Neural progenitor cell (in vitro differentiated cells): ENCODE measurements around the gene ARHGAP15. TPM values are rescaled to one million over a fixed set of nuclear protein-coding genes. Genes with fewer than 3 reads are reported as not detected.
A peak's percentile ranks its signal among the peaks of the same experiment; 100 is the strongest.

ENCODE experiments used
- DNase-seq: peaks from one replicate; pipeline ENCODE4 v3.0.0-alpha.2; 2016; ENCODE audit warnings: low spot score
- H2AFZ ChIP-seq: fragments of 200-600 bp; sonication (generic); replicated peaks from 2 replicates; pipeline ENCODE4 v1.6.1; 2016; ENCODE audit warnings: antibody characterized with exemption
- H3F3A ChIP-seq: fragments of 200-600 bp; sonication (generic); 2 replicates; pipeline ENCODE4 v1.6.1; 2016; ENCODE audit warnings: antibody characterized with exemption, low read depth
- H3K27ac ChIP-seq: fragments of 200-600 bp; sonication (generic); 2 replicates; pipeline ENCODE4 v1.5.1; 2016; ENCODE audit warnings: mild to moderate bottlenecking
- H3K27me3 ChIP-seq: fragments of 200-600 bp; sonication (generic); 2 replicates; pipeline ENCODE4 v1.6.1; 2016; ENCODE audit warnings: mild to moderate bottlenecking, moderate library complexity
- H3K36me3 ChIP-seq: fragments of 200-600 bp; sonication (generic); 2 replicates; pipeline ENCODE4 v1.5.1; 2016
- H3K4me1 ChIP-seq: fragments of 200-600 bp; sonication (generic); 2 replicates; pipeline ENCODE4 v1.6.1; 2016; ENCODE audit warnings: mixed run types
- H3K4me2 ChIP-seq: fragments of 200-600 bp; sonication (generic); 2 replicates; pipeline ENCODE4 v1.6.1; 2016
- H3K4me3 ChIP-seq: fragments of 200-600 bp; sonication (generic); 2 replicates; pipeline ENCODE4 v1.5.1; 2016
- H3K79me2 ChIP-seq: fragments of 200-600 bp; sonication (generic); 2 replicates; pipeline ENCODE4 v1.6.1; 2016; ENCODE audit warnings: low read depth
- H3K9ac ChIP-seq: fragments of 200-600 bp; sonication (generic); 2 replicates; pipeline ENCODE4 v1.6.1; 2016
- H3K9me3 ChIP-seq: fragments of 200-600 bp; sonication (generic); 2 replicates; pipeline ENCODE4 v1.5.1; 2016; ENCODE audit warnings: low read depth
- H4K20me1 ChIP-seq: fragments of 200-600 bp; sonication (generic); 2 replicates; pipeline ENCODE4 v1.6.1; 2016; ENCODE audit warnings: low read depth
- H3K27ac Mint-ChIP-seq: 3 replicates; pipeline ENCODE4 v1.8.0; 2021; ENCODE audit warnings: mixed read lengths
- H3K27me3 Mint-ChIP-seq: 2 replicates; pipeline ENCODE4 v1.8.0; 2022; ENCODE audit warnings: low read depth, mild to moderate bottlenecking, inconsistent platforms, moderate library complexity, mixed read lengths; ENCODE audit not compliant: insufficient read depth
- H3K36me3 Mint-ChIP-seq: 3 replicates; pipeline ENCODE4 v1.8.0; 2021; ENCODE audit warnings: mixed read lengths
- H3K4me1 Mint-ChIP-seq: 3 replicates; pipeline ENCODE4 v1.8.0; 2021; ENCODE audit warnings: mixed read lengths
- H3K4me3 Mint-ChIP-seq: 3 replicates; pipeline ENCODE4 v1.8.0; 2021; ENCODE audit warnings: mild to moderate bottlenecking, moderate library complexity, mixed read lengths
- H3K9me3 Mint-ChIP-seq: 3 replicates; pipeline ENCODE4 v1.8.0; 2020; ENCODE audit warnings: mixed read lengths
- EZH2 ChIP-seq: fragments of 200-600 bp; sonication (generic); IDR thresholded peaks from 2 replicates; pipeline ENCODE4 v1.6.1; 2017; ENCODE audit warnings: antibody characterized with exemption, mild to moderate bottlenecking, moderate library complexity
- EZH2phosphoT487 ChIP-seq: fragments of 200-600 bp; sonication (generic); IDR thresholded peaks from 2 replicates; pipeline ENCODE4 v1.6.1; 2017; ENCODE audit warnings: antibody characterized with exemption
- total RNA-seq: library from RNA; depleted of rRNA; stranded (reverse); fragments of >200 nt; gene quantifications from 2 replicates; pipeline ENCODE4 v1.2.3, GENCODE V29; 2015; ENCODE audit warnings: low replicate concordance
- TF ChIP-seq, protein P1 (sequence below): fragments of 200-600 bp; sonication (generic); IDR thresholded peaks from 2 replicates; pipeline ENCODE4 v1.5.1; 2017; ENCODE audit warnings: antibody characterized with exemption, mild to moderate bottlenecking

Gene ARHGAP15
- total RNA-seq, 1 donor from 2014 or later, result 5.9 TPM

DNA sequence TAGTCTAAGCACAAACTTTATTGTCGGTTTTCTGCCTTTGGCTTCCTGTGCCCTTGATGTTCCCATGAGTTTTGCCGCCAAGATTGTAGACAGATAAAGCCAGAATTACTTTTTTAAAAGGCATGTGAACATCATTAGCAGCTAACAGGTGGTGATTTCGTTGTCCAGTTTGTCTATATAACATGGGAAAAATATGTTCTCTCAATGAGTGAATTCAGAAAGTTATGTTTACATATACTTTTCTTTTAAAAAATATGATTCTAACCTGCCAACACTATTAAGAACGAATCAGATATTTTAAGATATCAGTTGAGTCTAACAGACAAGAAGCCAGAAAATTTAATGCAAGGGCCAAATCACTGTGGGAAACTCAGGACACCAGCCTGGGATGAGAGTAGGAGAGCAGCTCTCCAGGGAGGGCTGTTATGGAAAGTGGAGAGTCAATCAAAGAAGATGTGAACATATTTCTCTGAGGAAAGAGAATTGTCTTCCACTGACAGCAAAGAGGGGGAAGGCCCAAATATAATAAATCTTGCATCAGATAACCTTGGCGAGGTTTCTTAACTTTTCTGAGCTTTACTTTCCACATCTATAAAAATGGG is 311.3 kb downstream of the ARHGAP15 start:
- Histone ChIP-seq H3K27ac (no peak overlapping the region), H3K4me3 (no peak overlapping the region), H3K4me2 (no peak overlapping the region), H3K4me1 (peaks cover 6% of the 10 kb centered on the region), H3K27me3 (no peaks in the 10 kb centered on the region), H3K36me3 (no peaks in the 10 kb centered on the region), H3K79me2 (no peaks in the 10 kb centered on the region), H4K20me1 (no peaks in the 10 kb centered on the region), H2AFZ (no peak overlapping the region), H3F3A (peaks cover 5% of the 10 kb centered on the region), H3K9ac (no peak overlapping the region), H3K9me3 (no peaks in the 10 kb centered on the region)
- H3K27me3 Mint-ChIP-seq, result no peaks in the 10 kb centered on the region
- TF ChIP-seq, protein P1, sequence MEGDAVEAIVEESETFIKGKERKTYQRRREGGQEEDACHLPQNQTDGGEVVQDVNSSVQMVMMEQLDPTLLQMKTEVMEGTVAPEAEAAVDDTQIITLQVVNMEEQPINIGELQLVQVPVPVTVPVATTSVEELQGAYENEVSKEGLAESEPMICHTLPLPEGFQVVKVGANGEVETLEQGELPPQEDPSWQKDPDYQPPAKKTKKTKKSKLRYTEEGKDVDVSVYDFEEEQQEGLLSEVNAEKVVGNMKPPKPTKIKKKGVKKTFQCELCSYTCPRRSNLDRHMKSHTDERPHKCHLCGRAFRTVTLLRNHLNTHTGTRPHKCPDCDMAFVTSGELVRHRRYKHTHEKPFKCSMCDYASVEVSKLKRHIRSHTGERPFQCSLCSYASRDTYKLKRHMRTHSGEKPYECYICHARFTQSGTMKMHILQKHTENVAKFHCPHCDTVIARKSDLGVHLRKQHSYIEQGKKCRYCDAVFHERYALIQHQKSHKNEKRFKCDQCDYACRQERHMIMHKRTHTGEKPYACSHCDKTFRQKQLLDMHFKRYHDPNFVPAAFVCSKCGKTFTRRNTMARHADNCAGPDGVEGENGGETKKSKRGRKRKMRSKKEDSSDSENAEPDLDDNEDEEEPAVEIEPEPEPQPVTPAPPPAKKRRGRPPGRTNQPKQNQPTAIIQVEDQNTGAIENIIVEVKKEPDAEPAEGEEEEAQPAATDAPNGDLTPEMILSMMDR, result no peak
- H3K27ac Mint-ChIP-seq, result no peak overlapping the region
- no peaks in the 10 kb centered on the region for H3K36me3 Mint-ChIP-seq
- no peaks in the 10 kb centered on the region for H3K9me3 Mint-ChIP-seq
- DNase-seq, result no peak
- no peak overlapping the region for H3K4me3 Mint-ChIP-seq
- H3K4me1 Mint-ChIP-seq, result no peaks in the 10 kb centered on the region

GRCh38 chr2:143442193-143442592 is 313.0 kb downstream of the ARHGAP15 start:
- Histone ChIP-seq H3K4me2 (no peak overlapping the region), H2AFZ (peak overlapping the region; percentile 68), H3K27me3 (no peaks in the 10 kb centered on the region), H3K4me1 (peaks cover 6% of the 10 kb centered on the region), H4K20me1 (no peaks in the 10 kb centered on the region), H3F3A (peaks cover 5% of the 10 kb centered on the region), H3K9ac (no peak overlapping the region), H3K36me3 (no peaks in the 10 kb centered on the region), H3K79me2 (no peaks in the 10 kb centered on the region), H3K4me3 (no peak overlapping the region), H3K9me3 (no peaks in the 10 kb centered on the region), H3K27ac (no peak overlapping the region)
- TF ChIP-seq EZH2phosphoT487, result no peak
- TF ChIP-seq, protein P1, result no peak
- TF ChIP-seq EZH2, result no peak
- H3K36me3 Mint-ChIP-seq, result no peaks in the 10 kb centered on the region
- H3K27me3 Mint-ChIP-seq, result no peaks in the 10 kb centered on the region
- H3K9me3 Mint-ChIP-seq, result no peaks in the 10 kb centered on the region
- no peak overlapping the region for H3K4me3 Mint-ChIP-seq
- H3K27ac Mint-ChIP-seq, result no peak overlapping the region
- no peak for DNase-seq
- no peaks in the 10 kb centered on the region for H3K4me1 Mint-ChIP-seq

DNA sequence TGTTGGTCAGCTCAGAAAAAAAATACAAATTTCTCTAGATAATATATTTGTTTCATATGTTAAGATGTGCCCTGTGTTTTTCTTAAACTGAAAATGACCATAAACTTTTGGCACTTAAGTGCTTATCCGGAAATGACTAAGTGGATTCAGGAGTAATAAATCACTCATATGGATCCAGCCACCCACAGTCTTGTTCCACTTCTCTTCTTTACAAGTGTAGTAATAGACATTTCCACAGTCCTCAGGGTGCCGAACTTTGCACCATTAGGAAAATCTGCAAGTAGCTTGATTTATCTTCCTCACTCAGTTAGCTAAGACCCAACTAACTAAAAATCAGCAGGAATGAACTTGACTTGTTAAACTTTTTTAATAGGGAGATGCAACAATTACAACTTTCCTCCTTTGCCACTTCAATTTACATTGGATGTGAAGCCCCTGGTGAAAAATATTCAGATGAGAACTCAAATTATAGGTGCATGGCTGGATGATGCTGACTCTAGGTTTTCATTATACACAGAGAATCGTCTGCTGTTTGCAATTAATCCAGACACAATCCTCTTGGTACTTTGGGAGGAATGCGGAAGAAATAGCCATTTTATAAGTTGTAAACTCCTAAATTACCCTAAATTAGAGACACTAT is 322.5 kb downstream of the ARHGAP15 start:
- no peak overlapping the region for H3K4me2 ChIP-seq
- DNase-seq, result no peak
- no peak overlapping the region for H3K4me3 Mint-ChIP-seq
- TF ChIP-seq EZH2phosphoT487 (no peak), EZH2 (no peak)
- TF ChIP-seq, protein P1, result no peak
- no peaks in the 10 kb centered on the region for H3K36me3 Mint-ChIP-seq
- no peaks in the 10 kb centered on the region for H3K36me3 ChIP-seq
- peaks cover 5% of the 10 kb centered on the region for H3K4me1 ChIP-seq
- H3F3A ChIP-seq, result no peaks in the 10 kb centered on the region
- H3K27ac Mint-ChIP-seq, result no peak overlapping the region
- no peaks in the 10 kb centered on the region for H3K27me3 ChIP-seq
- no peaks in the 10 kb centered on the region for H3K9me3 ChIP-seq
- H3K9me3 Mint-ChIP-seq, result no peaks in the 10 kb centered on the region
- no peak overlapping the region for H3K4me3 ChIP-seq
- H3K79me2 ChIP-seq, result no peaks in the 10 kb centered on the region
- peaks cover 5% of the 10 kb centered on the region for H3K4me1 Mint-ChIP-seq
- H4K20me1 ChIP-seq, result no peaks in the 10 kb centered on the region
- H3K27me3 Mint-ChIP-seq, result no peaks in the 10 kb centered on the region
- H2AFZ ChIP-seq, result no peak overlapping the region
- H3K9ac ChIP-seq, result no peak overlapping the region
- no peak overlapping the region for H3K27ac ChIP-seq
